Stomach smooth muscle (tissue), 2 donors: ENCODE results near the gene KIF2A.

Experiments
- H3K27ac ChIP-seq: one replicate; pipeline ENCODE4 v1.7.0; 2013; ENCODE audit warnings: mild to moderate bottlenecking, low read length, inconsistent platforms
- H3K27me3 ChIP-seq, 2 donors: one replicate each; pipeline ENCODE4 v1.7.0; 2013; ENCODE audit warnings: low read length in 2 of 2; ENCODE audit not compliant: insufficient read depth in 2 of 2, control insufficient read depth in 1 of 2
- H3K36me3 ChIP-seq, 2 donors: one replicate each; pipeline ENCODE4 v1.7.0; 2013; ENCODE audit warnings: low read length in 2 of 2; ENCODE audit not compliant: control insufficient read depth in 2 of 2, insufficient read depth in 2 of 2
- H3K4me1 ChIP-seq: one replicate; pipeline ENCODE4 v1.7.0; 2013; ENCODE audit warnings: low read length; ENCODE audit not compliant: control insufficient read depth, insufficient read depth
- H3K4me3 ChIP-seq, 2 donors: one replicate each; pipeline ENCODE4 v1.7.0; 2013; ENCODE audit warnings: low read length in 2 of 2
- H3K9ac ChIP-seq, 2 donors: one replicate each; pipeline ENCODE4 v1.7.0; 2013; ENCODE audit warnings: low read length in 2 of 2, mild to moderate bottlenecking in 1 of 2
- H3K9me3 ChIP-seq, 2 donors: one replicate each; pipeline ENCODE4 v1.7.0; 2013; ENCODE audit warnings: low read length in 2 of 2; ENCODE audit not compliant: control insufficient read depth in 2 of 2
- donor health status: healthy.
- donor health status: Pancreatic carcinoma.

Gene KIF2A

GRCh38 chr5:62305715-62306322, at the start of gene KIF2A:
TSS of gene KIF2A (plus strand) at chr5:62306206. CDS start at chr5:62306473, 267 bp downstream.
- no peaks in the 10 kb centered on the region for H3K27me3 ChIP-seq

GRCh38 chr5:62257020-62257367, 49.0 kb upstream of the KIF2A start:
- Histone ChIP-seq H3K4me1 (no peaks in the 10 kb centered on the region), H3K4me3 (no peak overlapping the region), H3K27me3 (no peaks in the 10 kb centered on the region), H3K9ac (no peak overlapping the region), H3K27ac (no peak overlapping the region), H3K36me3 (no peaks in the 10 kb centered on the region), H3K9me3 (no peaks in the 10 kb centered on the region)

More at GRCh38 chr5:62305715-62306322, at the start of gene KIF2A:
- no peaks in the 10 kb centered on the region for H3K9me3 ChIP-seq
- peaks cover 8% of the 10 kb centered on the region for H3K4me1 ChIP-seq
- peak within 1 kb of the TSS; percentile 80 for H3K27ac ChIP-seq
- H3K9ac ChIP-seq: peak within 1 kb of the TSS; percentile 82 to 92
- H3K36me3 ChIP-seq: no peaks in the 10 kb centered on the region
- peak within 1 kb of the TSS; percentile 81 to 83 for H3K4me3 ChIP-seq

GRCh38 chr5:62258654-62259053, 47.4 kb upstream of the KIF2A start:
- H3K27me3 ChIP-seq: no peaks in the 10 kb centered on the region
- no peaks in the 10 kb centered on the region for H3K9me3 ChIP-seq
- H3K4me1 ChIP-seq: no peaks in the 10 kb centered on the region
- no peaks in the 10 kb centered on the region for H3K36me3 ChIP-seq
- H3K27ac ChIP-seq: no peak overlapping the region
- H3K4me3 ChIP-seq: no peak overlapping the region
- H3K9ac ChIP-seq: no peak overlapping the region

- Histone ChIP-seq H3K9me3 (no peaks in the 10 kb centered on the region), H3K36me3 (no peaks in the 10 kb centered on the region), H3K4me3 (no peak overlapping the region), H3K27me3 (no peaks in the 10 kb centered on the region), H3K4me1 (no peaks in the 10 kb centered on the region), H3K27ac (no peak overlapping the region), H3K9ac (no peak overlapping the region)
Measured at GRCh38 chr5:62259699-62260250, 46.2 kb upstream of the KIF2A start.

GRCh38 chr5:62260513-62260912, 45.5 kb upstream of the KIF2A start:
- Histone ChIP-seq H3K27ac (no peak overlapping the region), H3K9me3 (no peaks in the 10 kb centered on the region), H3K27me3 (no peaks in the 10 kb centered on the region), H3K4me3 (no peak overlapping the region), H3K36me3 (no peaks in the 10 kb centered on the region), H3K4me1 (no peaks in the 10 kb centered on the region), H3K9ac (no peak overlapping the region)

- Histone ChIP-seq H3K27ac (no peak overlapping the region), H3K4me3 (no peak overlapping the region)
Measured at GRCh38 chr5:62263401-62263800, 42.6 kb upstream of the KIF2A start.

GRCh38 chr5:62265648-62266112, 40.3 kb upstream of the KIF2A start:
- no peak overlapping the region for H3K27ac ChIP-seq
- H3K36me3 ChIP-seq: no peaks in the 10 kb centered on the region
- H3K9ac ChIP-seq: no peak overlapping the region
- no peaks in the 10 kb centered on the region for H3K9me3 ChIP-seq
- no peak overlapping the region for H3K4me3 ChIP-seq
- H3K4me1 ChIP-seq: no peaks in the 10 kb centered on the region
- no peaks in the 10 kb centered on the region for H3K27me3 ChIP-seq

More at GRCh38 chr5:62263401-62263800, 42.6 kb upstream of the KIF2A start:
- H3K27me3 ChIP-seq: no peaks in the 10 kb centered on the region
- no peak overlapping the region for H3K9ac ChIP-seq
- H3K4me1 ChIP-seq: no peaks in the 10 kb centered on the region
- H3K36me3 ChIP-seq: no peaks in the 10 kb centered on the region
- no peaks in the 10 kb centered on the region for H3K9me3 ChIP-seq

- no peaks in the 10 kb centered on the region for H3K27me3 ChIP-seq
- H3K36me3 ChIP-seq: no peaks in the 10 kb centered on the region
- H3K9ac ChIP-seq: no peak overlapping the region
Measured at GRCh38 chr5:62266573-62266972, 39.4 kb upstream of the KIF2A start.

GRCh38 chr5:62268234-62268633, 37.8 kb upstream of the KIF2A start:
- H3K9me3 ChIP-seq: no peaks in the 10 kb centered on the region
- no peaks in the 10 kb centered on the region for H3K36me3 ChIP-seq
- no peak overlapping the region for H3K4me3 ChIP-seq
- no peak overlapping the region for H3K9ac ChIP-seq
- no peaks in the 10 kb centered on the region for H3K27me3 ChIP-seq
- H3K27ac ChIP-seq: no peak overlapping the region
- no peaks in the 10 kb centered on the region for H3K4me1 ChIP-seq

More at GRCh38 chr5:62266573-62266972, 39.4 kb upstream of the KIF2A start:
- H3K9me3 ChIP-seq: no peaks in the 10 kb centered on the region
- no peaks in the 10 kb centered on the region for H3K4me1 ChIP-seq
- H3K27ac ChIP-seq: no peak overlapping the region
- no peak overlapping the region for H3K4me3 ChIP-seq

- Histone ChIP-seq H3K4me3 (no peak overlapping the region), H3K36me3 (no peaks in the 10 kb centered on the region), H3K9me3 (no peaks in the 10 kb centered on the region), H3K27me3 (no peaks in the 10 kb centered on the region), H3K27ac (no peak overlapping the region), H3K9ac (no peak overlapping the region), H3K4me1 (no peaks in the 10 kb centered on the region)
Measured at GRCh38 chr5:62268792-62269191, 37.2 kb upstream of the KIF2A start.

- Histone ChIP-seq H3K36me3 (no peaks in the 10 kb centered on the region), H3K9me3 (no peaks in the 10 kb centered on the region), H3K27me3 (no peaks in the 10 kb centered on the region), H3K4me1 (no peaks in the 10 kb centered on the region), H3K27ac (no peak overlapping the region), H3K9ac (no peak overlapping the region), H3K4me3 (no peak overlapping the region)
Measured at GRCh38 chr5:62271370-62271769, 34.6 kb upstream of the KIF2A start.
